IMR-90 (cell line): Measurements from ENCODE around the gene IL12RB2. TPM values are rescaled to one million over a fixed set of nuclear protein-coding genes. Genes with fewer than 3 reads are reported as not detected.

Source experiments
- ATAC-seq: fragments of 200-7000 bp; cut with Tn5 transposase; 2 replicates; pipeline ENCODE4 v1.9.1; 2020; ENCODE audit warnings: low read depth, mild to moderate bottlenecking, moderate library complexity
- BruUV-seq: library from RNA; stranded (reverse); fragments of 400-500 nt; replicated peaks from 2 replicates; lab custom pipeline; 2021; lab: Mats Ljungman, UMichigan
- CTCF ChIA-PET: fragments of 300-600 bp; formaldehyde crosslinking; extraction: SDS; loops from one replicate; lab custom pipeline; 2021; ENCODE audit warnings: antibody characterized with exemption; lab: Yijun Ruan, JAX
- POLR2A ChIA-PET: fragments of 300-600 bp; sonication (Branson Sonifier 250); formaldehyde crosslinking; loops from one replicate; lab custom pipeline; 2022; ENCODE audit warnings: antibody characterized with exemption; ENCODE audit not compliant: unreplicated experiment; lab: Charles Lee
- DNase-seq: peaks from one replicate; pipeline ENCODE4 v3.0.0; 2013
- H2AFZ ChIP-seq: replicated peaks from 2 replicates; pipeline ENCODE3; 2013; ENCODE audit warnings: low read length, mild to moderate bottlenecking; ENCODE audit not compliant: poor library complexity
- H2AK5ac ChIP-seq: 2 replicates; pipeline ENCODE4 v1.6.1; 2013; ENCODE audit warnings: low read depth, low read length, inconsistent platforms
- H2AK9ac ChIP-seq: replicated peaks from 2 replicates; pipeline ENCODE3; 2013; ENCODE audit warnings: mild to moderate bottlenecking, low read depth, low read length, moderate library complexity; ENCODE audit not compliant: poor library complexity
- H2BK120ac ChIP-seq: 2 replicates; pipeline ENCODE4 v1.6.1; 2013; ENCODE audit warnings: low read depth, low read length, inconsistent platforms
- H2BK15ac ChIP-seq: 3 replicates; pipeline ENCODE4 v1.6.1; 2013; ENCODE audit warnings: low read depth, low read length, inconsistent platforms
- H2BK20ac ChIP-seq: 2 replicates; pipeline ENCODE4 v1.6.1; 2013; ENCODE audit warnings: low read depth, mild to moderate bottlenecking, inconsistent platforms, low read length, moderate library complexity
- H2BK5ac ChIP-seq: 2 replicates; pipeline ENCODE4 v1.6.1; 2013; ENCODE audit warnings: mild to moderate bottlenecking, low read depth, low read length, inconsistent platforms; ENCODE audit not compliant: poor library complexity, severe bottlenecking
- H3K14ac ChIP-seq: replicated peaks from 2 replicates; pipeline ENCODE4 v1.6.1; 2013; ENCODE audit warnings: low read depth, low read length, inconsistent platforms
- H3K18ac ChIP-seq: 2 replicates; pipeline ENCODE4 v1.6.1; 2013; ENCODE audit warnings: low read depth, low read length, control low read depth
- H3K23ac ChIP-seq: 2 replicates; pipeline ENCODE4 v1.6.1; 2013; ENCODE audit warnings: low read depth, low read length, inconsistent platforms
- H3K27ac ChIP-seq: 2 replicates; pipeline ENCODE4 v1.5.1; 2013; ENCODE audit warnings: mild to moderate bottlenecking, control low read depth, low read length; ENCODE audit not compliant: insufficient read depth
- H3K27me3 ChIP-seq: 2 replicates; pipeline ENCODE4 v1.6.1; 2013; ENCODE audit warnings: low read length; ENCODE audit not compliant: control insufficient read depth, insufficient read depth
- H3K36me3 ChIP-seq: 2 replicates; pipeline ENCODE4 v1.6.1; 2013; ENCODE audit warnings: low read length, mixed read lengths; ENCODE audit not compliant: control insufficient read depth, insufficient read depth
- H3K4ac ChIP-seq: 2 replicates; pipeline ENCODE4 v1.6.1; 2013; ENCODE audit warnings: low read depth, low read length, inconsistent platforms
- H3K4me1 ChIP-seq: 2 replicates; pipeline ENCODE4 v1.6.1; 2013; ENCODE audit warnings: low read length, mixed read lengths; ENCODE audit not compliant: control insufficient read depth, insufficient read depth
- H3K4me2 ChIP-seq: 2 replicates; pipeline ENCODE4 v1.6.1; 2013; ENCODE audit warnings: low read depth, mild to moderate bottlenecking, control low read depth, low read length, moderate library complexity
- H3K4me3 ChIP-seq: 2 replicates; pipeline ENCODE4 v1.5.1; 2013; ENCODE audit warnings: low read depth, mild to moderate bottlenecking, control low read depth, low read length, moderate library complexity; ENCODE audit not compliant: insufficient read depth
- H3K56ac ChIP-seq: 2 replicates; pipeline ENCODE4 v1.6.1; 2013; ENCODE audit warnings: low read length, inconsistent platforms; ENCODE audit not compliant: insufficient read depth; ENCODE audit errors: extremely low read depth
- H3K79me1 ChIP-seq, 2 experiments: 2 replicates each; pipeline ENCODE4 v1.6.1; 2013; ENCODE audit warnings: low read length in 2 of 2, inconsistent platforms in 1 of 2, low read depth in 1 of 2
- H3K9ac ChIP-seq: 2 replicates; pipeline ENCODE4 v1.6.1; 2013; ENCODE audit warnings: low read depth, low read length, control low read depth
- H3K9me1 ChIP-seq: 2 replicates; pipeline ENCODE4 v1.6.1; 2013; ENCODE audit warnings: low read length, inconsistent platforms; ENCODE audit not compliant: insufficient read depth
- H3K9me3 ChIP-seq: 2 replicates; pipeline ENCODE4 v1.6.1; 2013; ENCODE audit warnings: low read length; ENCODE audit not compliant: control insufficient read depth, insufficient read depth
- H4K20me1 ChIP-seq: 2 replicates; pipeline ENCODE4 v1.6.1; 2013; ENCODE audit warnings: low read length, inconsistent platforms; ENCODE audit not compliant: insufficient read depth
- H4K5ac ChIP-seq: 2 replicates; pipeline ENCODE4 v1.6.1; 2013; ENCODE audit warnings: mild to moderate bottlenecking, low read depth, low read length, control low read depth
- H4K8ac ChIP-seq, 2 experiments: 2 replicates each; pipeline ENCODE4 v1.6.1; 2013; ENCODE audit warnings: low read depth in 2 of 2, low read length in 2 of 2, control low read depth in 1 of 2, inconsistent platforms in 1 of 2
- H4K91ac ChIP-seq: 2 replicates; pipeline ENCODE4 v1.6.1; 2013; ENCODE audit warnings: low read depth, low read length, inconsistent platforms; ENCODE audit not compliant: insufficient read depth
- SMC3 ChIP-seq: fragments of 150-350 bp; IDR thresholded peaks from 2 replicates; pipeline ENCODE4 v1.6.1; 2016; ENCODE audit warnings: low read depth, mild to moderate bottlenecking, antibody characterized with exemption, low read length, moderate library complexity
- USF2 ChIP-seq: fragments of 150-350 bp; IDR thresholded peaks from 2 replicates; pipeline ENCODE4 v1.6.1; 2017; ENCODE audit warnings: mild to moderate bottlenecking, antibody characterized with exemption, low read length, low read depth
- WGBS, 2 experiments: methylation state at CpG; one replicate each; pipeline versions ENCODE4 v1.1.5 to v1.1.7; 2013; ENCODE audit warnings: missing lambda C conversion rate in 2 of 2; ENCODE audit not compliant: insufficient read length in 1 of 2; ENCODE audit errors: extremely low coverage in 2 of 2; 5-methylcytosine and 5-hydroxymethylcytosine counted together
- dilution Hi-C: fragments of 300-500 bp; cut with HindIII; formaldehyde crosslinking; loops from one replicate; pipeline ENCODE4 v1.14.3; 2018; ENCODE audit warnings: low sequenced_read_pairs; ENCODE audit not compliant: unreplicated experiment
- in situ Hi-C: fragments of 300-500 bp; cut with MboI; formaldehyde crosslinking; loops from 3 replicates; pipeline ENCODE4 v1.14.3; 2019; ENCODE audit warnings: low sequenced_read_pairs, inconsistent platforms, mixed read lengths
- intact Hi-C: fragments of 100-400 bp; cut with micrococcal nuclease; formaldehyde crosslinking; loops from 2 replicates; pipeline ENCODE4 v1.10.0; 2022
- polyA plus RNA-seq, 3 experiments: library from polyadenylated mRNA; depleted of rRNA; stranded (reverse); fragments of >200 nt; gene quantifications; 2 replicates each; pipeline ENCODE4 v1.2.3, GENCODE V29; 2012; ENCODE audit warnings: low replicate concordance in 1 of 3
- total RNA-seq: library from RNA; depleted of rRNA; stranded (reverse); fragments of >200 nt; gene quantifications from 2 replicates; pipeline ENCODE4 v1.2.3, GENCODE V29; 2012

The IL12RB2 gene
- total and polyA plus RNA-seq, 2 of the 4 experiments (the other 2 are of a cell fraction) = not detected

GRCh38 chr1:67264899-67265298, 42.8 kb upstream of the IL12RB2 start:
- H3K27ac ChIP-seq = no peak overlapping the region
- H4K8ac ChIP-seq = no peak overlapping the region
- intact Hi-C loops (no loop called here), in situ Hi-C loops (no loop called here), dilution Hi-C loops (no loop called here)
- WGBS, 2 experiments = no CpG with 5 or more reads among the region's 3 CpGs
- H4K5ac ChIP-seq = no peak overlapping the region
- no peak overlapping the region for H3K9ac ChIP-seq
- H2BK15ac ChIP-seq = no peak overlapping the region
- no peak overlapping the region for H3K23ac ChIP-seq
- no peaks in the 10 kb centered on the region for H3K4me1 ChIP-seq
- H3K79me1 ChIP-seq = no peaks in the 10 kb centered on the region
- H3K9me1 ChIP-seq = no peaks in the 10 kb centered on the region
- no peak overlapping the region for H3K4me2 ChIP-seq
- no peak for ATAC-seq
- POLR2A ChIA-PET = no interaction called here
- H3K9me3 ChIP-seq = no peaks in the 10 kb centered on the region
- H3K18ac ChIP-seq = no peak overlapping the region
- no peak overlapping the region for H2AK5ac ChIP-seq
- TF ChIP-seq USF2 (no peak), SMC3 (no peak)
- H3K36me3 ChIP-seq = no peaks in the 10 kb centered on the region
- BruUV-seq = no TSS peak
- no peak overlapping the region for H3K4me3 ChIP-seq
- H3K14ac ChIP-seq = no peak overlapping the region
- H3K4ac ChIP-seq = no peak overlapping the region
- no peak overlapping the region for H2AFZ ChIP-seq
- DNase-seq = no peak
- no peaks in the 10 kb centered on the region for H4K20me1 ChIP-seq
- no peak overlapping the region for H4K91ac ChIP-seq
- no peak overlapping the region for H3K56ac ChIP-seq
- CTCF ChIA-PET = no interaction called here
- H2BK120ac ChIP-seq = no peak overlapping the region
- peaks cover 5% of the 10 kb centered on the region for H3K27me3 ChIP-seq
- no peak overlapping the region for H2BK20ac ChIP-seq
- no peak overlapping the region for H2BK5ac ChIP-seq
- no peak overlapping the region for H2AK9ac ChIP-seq
